H1 (cell line): ENCODE results near the gene TRAK1. TPM values are rescaled to one million over a fixed set of nuclear protein-coding genes. Genes with fewer than 3 reads are reported as not detected.

Experiments used
- NRF1 ChIP-seq: IDR thresholded peaks from 2 replicates; pipeline ENCODE4 v1.6.1; 2011; ENCODE audit warnings: mild to moderate bottlenecking, low read depth, low read length, improper control_type of control experiment
- polyA plus RNA-seq, 7 experiments: library from polyadenylated mRNA; depleted of rRNA in 3 of 7; stranded (reverse) in 5 of 7; unstranded in 2 of 7; fragments of >200 nt in 5 of 7; fragments of 200-250 nt in 2 of 7; gene quantifications; 1 replicate in 5 of 7; 2 replicates in 1 of 7; 4 replicates in 1 of 7; pipeline versions ENCODE4 v1.2.1 to v1.2.3, GENCODE V29; 2011 to 2013; ENCODE audit warnings: missing spikeins in 2 of 7, mixed read lengths in 2 of 7
- total RNA-seq: library from RNA; stranded (reverse); fragmentation: NEBNext Ultra II Directional; extraction: Animal tissue kit (Norgen Biotek cat#: 25700); gene quantifications from 2 replicates; pipeline ENCODE4 v1.2.1, GENCODE V29; 2021
- TF ChIP-seq, protein P1 (sequence below): fragments of 300-600 bp; sonication (generic); IDR thresholded peaks from 2 replicates; pipeline ENCODE4 v1.7.1; 2012; ENCODE audit warnings: low read length, moderate library complexity, mild to moderate bottlenecking, inconsistent platforms; ENCODE audit not compliant: insufficient replicate concordance

TRAK1 gene
- total and polyA plus RNA-seq, 2 of the 8 experiments (the other 6 are each of a cell fraction or from before 2014, with no cell fraction given), result 21.3 to 32.7 TPM

DNA sequence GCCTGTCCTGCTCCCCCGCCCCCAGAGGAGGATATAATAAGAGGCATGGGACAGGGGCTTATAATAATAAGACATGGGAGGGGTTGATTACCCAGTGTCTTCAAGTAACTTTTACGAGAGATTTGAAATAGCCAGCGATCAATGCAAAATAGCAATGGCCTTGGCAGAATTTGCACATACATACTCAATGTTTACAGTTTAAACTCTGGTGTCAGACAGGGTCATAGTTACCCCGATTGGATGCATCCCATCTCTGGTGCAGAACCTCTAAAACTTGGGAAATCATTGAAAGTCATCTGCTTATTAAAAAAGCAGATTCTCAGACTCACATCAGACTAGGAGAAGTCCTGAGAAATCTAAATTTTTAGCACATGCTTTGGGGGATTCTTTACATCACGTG, 61.0 kb downstream of the TRAK1 start (continued):
- TF ChIP-seq, protein P1, sequence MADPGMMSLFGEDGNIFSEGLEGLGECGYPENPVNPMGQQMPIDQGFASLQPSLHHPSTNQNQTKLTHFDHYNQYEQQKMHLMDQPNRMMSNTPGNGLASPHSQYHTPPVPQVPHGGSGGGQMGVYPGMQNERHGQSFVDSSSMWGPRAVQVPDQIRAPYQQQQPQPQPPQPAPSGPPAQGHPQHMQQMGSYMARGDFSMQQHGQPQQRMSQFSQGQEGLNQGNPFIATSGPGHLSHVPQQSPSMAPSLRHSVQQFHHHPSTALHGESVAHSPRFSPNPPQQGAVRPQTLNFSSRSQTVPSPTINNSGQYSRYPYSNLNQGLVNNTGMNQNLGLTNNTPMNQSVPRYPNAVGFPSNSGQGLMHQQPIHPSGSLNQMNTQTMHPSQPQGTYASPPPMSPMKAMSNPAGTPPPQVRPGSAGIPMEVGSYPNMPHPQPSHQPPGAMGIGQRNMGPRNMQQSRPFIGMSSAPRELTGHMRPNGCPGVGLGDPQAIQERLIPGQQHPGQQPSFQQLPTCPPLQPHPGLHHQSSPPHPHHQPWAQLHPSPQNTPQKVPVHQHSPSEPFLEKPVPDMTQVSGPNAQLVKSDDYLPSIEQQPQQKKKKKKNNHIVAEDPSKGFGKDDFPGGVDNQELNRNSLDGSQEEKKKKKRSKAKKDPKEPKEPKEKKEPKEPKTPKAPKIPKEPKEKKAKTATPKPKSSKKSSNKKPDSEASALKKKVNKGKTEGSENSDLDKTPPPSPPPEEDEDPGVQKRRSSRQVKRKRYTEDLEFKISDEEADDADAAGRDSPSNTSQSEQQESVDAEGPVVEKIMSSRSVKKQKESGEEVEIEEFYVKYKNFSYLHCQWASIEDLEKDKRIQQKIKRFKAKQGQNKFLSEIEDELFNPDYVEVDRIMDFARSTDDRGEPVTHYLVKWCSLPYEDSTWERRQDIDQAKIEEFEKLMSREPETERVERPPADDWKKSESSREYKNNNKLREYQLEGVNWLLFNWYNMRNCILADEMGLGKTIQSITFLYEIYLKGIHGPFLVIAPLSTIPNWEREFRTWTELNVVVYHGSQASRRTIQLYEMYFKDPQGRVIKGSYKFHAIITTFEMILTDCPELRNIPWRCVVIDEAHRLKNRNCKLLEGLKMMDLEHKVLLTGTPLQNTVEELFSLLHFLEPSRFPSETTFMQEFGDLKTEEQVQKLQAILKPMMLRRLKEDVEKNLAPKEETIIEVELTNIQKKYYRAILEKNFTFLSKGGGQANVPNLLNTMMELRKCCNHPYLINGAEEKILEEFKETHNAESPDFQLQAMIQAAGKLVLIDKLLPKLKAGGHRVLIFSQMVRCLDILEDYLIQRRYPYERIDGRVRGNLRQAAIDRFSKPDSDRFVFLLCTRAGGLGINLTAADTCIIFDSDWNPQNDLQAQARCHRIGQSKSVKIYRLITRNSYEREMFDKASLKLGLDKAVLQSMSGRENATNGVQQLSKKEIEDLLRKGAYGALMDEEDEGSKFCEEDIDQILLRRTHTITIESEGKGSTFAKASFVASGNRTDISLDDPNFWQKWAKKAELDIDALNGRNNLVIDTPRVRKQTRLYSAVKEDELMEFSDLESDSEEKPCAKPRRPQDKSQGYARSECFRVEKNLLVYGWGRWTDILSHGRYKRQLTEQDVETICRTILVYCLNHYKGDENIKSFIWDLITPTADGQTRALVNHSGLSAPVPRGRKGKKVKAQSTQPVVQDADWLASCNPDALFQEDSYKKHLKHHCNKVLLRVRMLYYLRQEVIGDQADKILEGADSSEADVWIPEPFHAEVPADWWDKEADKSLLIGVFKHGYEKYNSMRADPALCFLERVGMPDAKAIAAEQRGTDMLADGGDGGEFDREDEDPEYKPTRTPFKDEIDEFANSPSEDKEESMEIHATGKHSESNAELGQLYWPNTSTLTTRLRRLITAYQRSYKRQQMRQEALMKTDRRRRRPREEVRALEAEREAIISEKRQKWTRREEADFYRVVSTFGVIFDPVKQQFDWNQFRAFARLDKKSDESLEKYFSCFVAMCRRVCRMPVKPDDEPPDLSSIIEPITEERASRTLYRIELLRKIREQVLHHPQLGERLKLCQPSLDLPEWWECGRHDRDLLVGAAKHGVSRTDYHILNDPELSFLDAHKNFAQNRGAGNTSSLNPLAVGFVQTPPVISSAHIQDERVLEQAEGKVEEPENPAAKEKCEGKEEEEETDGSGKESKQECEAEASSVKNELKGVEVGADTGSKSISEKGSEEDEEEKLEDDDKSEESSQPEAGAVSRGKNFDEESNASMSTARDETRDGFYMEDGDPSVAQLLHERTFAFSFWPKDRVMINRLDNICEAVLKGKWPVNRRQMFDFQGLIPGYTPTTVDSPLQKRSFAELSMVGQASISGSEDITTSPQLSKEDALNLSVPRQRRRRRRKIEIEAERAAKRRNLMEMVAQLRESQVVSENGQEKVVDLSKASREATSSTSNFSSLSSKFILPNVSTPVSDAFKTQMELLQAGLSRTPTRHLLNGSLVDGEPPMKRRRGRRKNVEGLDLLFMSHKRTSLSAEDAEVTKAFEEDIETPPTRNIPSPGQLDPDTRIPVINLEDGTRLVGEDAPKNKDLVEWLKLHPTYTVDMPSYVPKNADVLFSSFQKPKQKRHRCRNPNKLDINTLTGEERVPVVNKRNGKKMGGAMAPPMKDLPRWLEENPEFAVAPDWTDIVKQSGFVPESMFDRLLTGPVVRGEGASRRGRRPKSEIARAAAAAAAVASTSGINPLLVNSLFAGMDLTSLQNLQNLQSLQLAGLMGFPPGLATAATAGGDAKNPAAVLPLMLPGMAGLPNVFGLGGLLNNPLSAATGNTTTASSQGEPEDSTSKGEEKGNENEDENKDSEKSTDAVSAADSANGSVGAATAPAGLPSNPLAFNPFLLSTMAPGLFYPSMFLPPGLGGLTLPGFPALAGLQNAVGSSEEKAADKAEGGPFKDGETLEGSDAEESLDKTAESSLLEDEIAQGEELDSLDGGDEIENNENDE, result no peak
- TF ChIP-seq NRF1, result no peak
